GM18519 (cell line): Measurements from ENCODE around the gene SLC25A38.
"Not testable (repeated sequence)": the region's sequence is repeated elsewhere in the genome, so short reads cannot be mapped to it uniquely, and the experiment has no call there.

Experiments used
- ATAC-seq: cut with Tn5 transposase; IDR thresholded peaks from one replicate; pipeline ENCODE4 v1.9.1; 2021; ENCODE audit warnings: mild to moderate bottlenecking, moderate library complexity; ENCODE audit not compliant: unreplicated experiment, low FRiP score

Gene SLC25A38

DNA sequence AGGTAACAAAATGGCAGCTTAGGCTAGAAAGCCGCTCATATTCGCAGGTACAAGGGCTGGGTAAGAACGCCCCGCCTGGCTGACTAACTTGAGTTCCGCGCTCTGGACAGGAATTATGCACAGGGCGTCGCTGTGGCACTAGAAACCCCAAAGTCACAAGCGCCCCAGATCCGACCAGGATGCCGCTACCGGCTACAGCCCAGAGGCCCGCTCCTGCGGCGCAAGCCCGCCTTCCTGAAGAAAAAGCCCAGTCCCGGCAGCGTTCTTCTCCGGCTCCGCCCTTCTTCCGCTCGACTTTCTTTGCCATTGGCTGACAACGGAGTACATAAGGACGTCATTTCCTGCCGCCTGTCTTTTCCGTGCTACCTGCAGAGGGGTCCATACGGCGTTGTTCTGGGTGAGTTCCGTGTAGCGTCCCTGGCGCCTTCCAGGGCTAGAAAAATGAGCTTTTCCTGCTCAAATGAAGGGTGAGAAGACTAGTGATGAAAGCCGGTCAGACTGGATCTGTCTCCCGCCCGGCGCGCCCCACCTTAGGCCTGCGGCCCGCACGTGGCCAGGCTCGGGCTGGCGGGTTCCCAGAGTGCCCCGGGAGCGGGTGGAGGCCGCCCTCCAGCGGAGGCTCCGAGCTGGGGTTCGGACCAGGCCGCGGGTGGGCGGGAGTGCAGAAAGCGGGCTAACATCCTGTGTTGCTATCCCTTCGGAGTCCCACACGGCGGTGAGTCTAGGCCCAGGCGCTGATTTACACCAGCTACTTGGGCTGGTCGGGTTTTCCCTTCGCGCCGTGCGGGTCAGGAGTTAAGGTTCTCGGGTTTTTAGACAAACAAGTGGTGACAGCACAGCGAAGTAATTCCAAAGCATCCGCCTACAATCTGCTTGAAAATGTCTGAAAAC is 23.4 kb downstream of the SLC25A38 start, which contains the start of gene RPSA:
Gene RPSA, plus strand, starts transcription at position 353 of the 891 bp plus-strand sequence. CDS start 934 bp downstream, outside the sequence.
- ATAC-seq: peak; percentile 91

- ATAC-seq: no peak
Measured at GRCh38 chr3:39407259-39407629, 24.1 kb downstream of the SLC25A38 start.

- ATAC-seq: no peak
Measured at GRCh38 chr3:39407773-39408492, 24.8 kb downstream of the SLC25A38 start.

- ATAC-seq: no peak
Measured at GRCh38 chr3:39408493-39409372, 25.6 kb downstream of the SLC25A38 start.

- ATAC-seq: no peak
Measured at GRCh38 chr3:39409514-39410136, 26.5 kb downstream of the SLC25A38 start.

GRCh38 chr3:39410893-39411292 is 27.7 kb downstream of the SLC25A38 start:
- no peak for ATAC-seq

DNA sequence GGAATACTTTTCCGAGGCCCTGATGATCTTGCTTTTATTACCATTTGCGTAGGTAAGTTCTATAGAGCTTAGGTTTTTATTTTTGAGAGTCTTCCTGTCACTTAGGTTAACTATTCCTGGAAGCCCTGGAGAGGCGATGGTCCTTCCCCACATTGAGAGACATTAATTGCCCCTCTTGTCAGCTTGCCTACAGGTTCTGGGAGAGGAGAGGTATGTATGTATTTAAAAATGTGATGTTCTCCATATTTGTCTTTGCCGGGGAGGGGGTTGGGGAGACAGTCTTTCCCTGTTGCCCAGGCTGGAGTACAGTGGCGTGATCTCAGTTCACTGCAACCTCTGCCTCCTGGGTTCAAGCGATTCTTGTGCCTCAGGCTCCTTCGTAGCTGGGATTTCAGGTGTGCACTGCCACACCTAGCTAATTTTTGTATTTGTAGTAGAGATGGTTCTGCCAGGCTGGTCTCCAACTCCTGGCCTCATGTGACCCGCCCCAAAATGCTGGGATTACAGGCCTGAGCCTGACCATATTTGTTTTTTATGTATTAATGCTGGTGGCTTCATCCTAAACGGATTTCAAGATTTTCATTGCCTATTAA is 29.6 kb downstream of the SLC25A38 start:
- ATAC-seq: no peak

GRCh38 chr3:39413691-39414420 is 30.7 kb downstream of the SLC25A38 start:
- ATAC-seq: no peak

DNA sequence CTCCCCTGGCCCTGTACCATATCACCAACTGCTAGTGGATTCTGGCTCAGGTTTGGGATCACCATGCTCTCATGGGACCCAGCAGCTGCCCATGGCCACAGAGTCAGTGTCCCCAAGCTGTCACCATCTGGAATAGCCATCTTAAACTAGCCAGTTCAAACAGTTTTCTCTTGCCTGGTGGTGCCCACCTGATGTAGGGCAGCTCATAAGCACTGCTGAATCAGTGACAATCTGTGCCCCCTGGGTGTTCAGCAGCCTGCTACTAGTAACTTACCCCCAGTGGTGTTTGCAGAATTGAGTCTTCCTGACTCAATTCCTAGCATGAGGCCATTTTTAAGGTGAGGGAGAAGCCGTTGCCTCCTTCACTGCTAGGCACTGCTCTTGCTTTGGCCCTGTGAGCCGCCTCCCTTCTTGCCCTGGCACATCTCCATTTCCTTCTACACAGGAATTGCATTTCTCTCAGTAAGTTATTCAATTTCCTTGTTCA is 31.3 kb downstream of the SLC25A38 start:
- ATAC-seq: no peak

DNA sequence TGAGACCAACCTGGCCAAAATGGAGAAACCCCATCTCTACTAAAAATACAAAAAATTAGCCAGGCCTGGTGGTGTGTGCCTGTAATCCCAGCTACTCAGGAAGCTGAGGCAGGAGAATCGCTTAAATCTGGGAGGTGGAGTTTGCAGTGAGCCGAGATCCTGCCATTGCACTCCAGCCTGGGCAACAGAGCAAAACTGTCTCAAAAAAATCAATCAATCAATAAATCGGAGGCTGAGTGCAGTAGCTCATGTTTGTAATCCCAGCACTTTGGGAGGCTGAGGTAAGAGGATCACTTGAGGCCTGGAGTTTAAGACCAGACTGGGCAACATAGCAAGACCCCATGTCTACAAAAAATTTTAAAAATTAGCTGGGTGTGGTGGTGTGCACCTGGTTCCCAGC is 32.1 kb downstream of the SLC25A38 start:
- ATAC-seq: not testable (repeated sequence)

- no peak for ATAC-seq
Measured at GRCh38 chr3:39415983-39416382, 32.8 kb downstream of the SLC25A38 start.

DNA sequence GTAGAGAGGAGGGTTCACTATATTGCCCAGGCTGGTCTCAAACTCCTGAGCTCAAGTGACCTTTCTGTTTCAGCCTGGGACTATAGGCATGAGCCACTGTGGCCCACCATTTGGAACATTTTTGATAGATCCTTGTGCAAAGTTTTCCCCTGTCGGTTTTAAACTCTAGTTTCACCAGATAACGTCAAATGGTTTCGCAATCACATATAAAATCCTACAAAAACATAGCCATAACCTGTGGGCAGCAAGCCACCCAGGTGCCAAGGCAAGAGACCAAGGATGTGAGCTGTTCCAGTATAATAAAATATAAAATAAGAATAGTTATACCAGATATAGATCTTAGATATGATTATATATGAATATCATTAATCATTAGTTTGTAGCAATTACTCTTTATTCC is 33.8 kb downstream of the SLC25A38 start:
- not testable (repeated sequence) for ATAC-seq

DNA sequence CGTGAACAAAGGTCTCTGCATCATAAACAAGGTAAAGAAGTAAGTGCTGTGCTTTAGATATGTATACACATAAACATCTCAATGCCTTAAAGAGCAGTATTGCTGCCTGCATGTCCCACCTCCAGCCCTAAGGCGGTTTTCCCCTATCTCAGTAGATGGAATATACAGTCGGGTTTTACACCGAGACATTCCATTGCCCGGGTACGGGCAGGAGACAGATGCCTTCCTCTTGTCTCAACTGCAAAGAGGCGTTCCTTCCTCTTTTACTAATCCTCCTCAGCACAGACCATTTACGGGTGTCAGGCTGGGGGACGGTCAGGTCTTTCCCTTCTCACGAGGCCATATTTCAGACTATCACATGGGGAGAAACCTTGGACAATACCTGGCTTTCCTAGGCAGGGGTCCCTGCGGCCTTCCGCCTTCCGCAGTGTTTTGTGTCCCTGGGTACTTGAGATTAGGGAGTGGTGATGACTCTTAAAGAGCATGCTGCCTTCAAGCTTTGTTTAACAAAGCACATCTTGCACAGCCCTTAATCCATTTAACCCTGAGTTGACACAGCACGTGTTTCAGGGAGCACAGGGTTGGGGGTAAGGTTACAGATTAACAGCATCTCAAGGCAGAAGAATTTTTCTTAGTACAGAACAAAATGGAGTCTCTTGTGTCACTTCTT is 35.5 kb downstream of the SLC25A38 start:
- not testable (repeated sequence) for ATAC-seq

DNA sequence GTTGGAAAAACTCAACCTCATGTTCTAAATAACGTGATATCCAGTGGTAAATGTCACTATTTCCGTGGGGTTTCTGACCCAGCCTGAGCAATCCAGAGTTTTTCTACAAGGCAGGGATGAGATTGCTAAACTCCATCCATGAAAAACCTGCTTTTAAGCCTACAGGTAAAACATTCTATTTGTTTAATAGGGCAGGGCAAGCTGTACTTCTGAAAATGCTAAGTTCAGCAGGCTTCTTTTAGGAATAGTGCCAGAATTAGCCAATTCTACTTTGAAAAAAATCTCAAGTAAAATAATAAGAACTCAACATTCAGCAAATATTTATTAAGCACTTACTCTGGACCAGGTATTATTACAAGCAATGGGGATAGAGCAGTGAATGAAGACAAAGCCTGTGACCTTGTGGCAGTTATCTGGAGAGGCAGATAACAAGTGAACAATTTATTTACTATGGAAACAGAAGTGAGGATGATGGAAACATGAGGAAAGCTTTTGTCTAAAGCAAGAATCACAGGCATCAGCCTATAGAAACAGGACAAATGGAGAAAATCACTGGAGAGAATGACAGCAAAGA is 36.7 kb downstream of the SLC25A38 start:
- no peak for ATAC-seq

DNA sequence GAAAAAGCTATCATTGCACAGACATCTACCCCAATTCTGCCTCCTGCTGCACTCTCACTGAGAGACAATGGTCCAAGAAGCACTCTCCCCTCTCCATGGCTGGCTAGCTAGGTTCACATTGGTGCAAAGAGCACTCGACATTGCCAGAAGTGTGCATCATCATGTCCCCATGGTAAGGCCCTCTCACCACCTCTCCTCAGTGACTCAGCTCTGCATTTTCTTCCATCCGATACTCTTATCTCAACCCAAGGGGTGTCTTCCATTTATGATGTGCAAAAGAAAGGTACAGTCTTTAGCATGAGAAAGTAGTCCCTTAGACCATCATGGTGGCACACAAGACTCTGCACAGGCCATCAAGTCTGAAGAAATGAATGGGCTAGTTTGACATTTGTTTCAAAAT is 37.4 kb downstream of the SLC25A38 start:
- ATAC-seq: no peak

DNA sequence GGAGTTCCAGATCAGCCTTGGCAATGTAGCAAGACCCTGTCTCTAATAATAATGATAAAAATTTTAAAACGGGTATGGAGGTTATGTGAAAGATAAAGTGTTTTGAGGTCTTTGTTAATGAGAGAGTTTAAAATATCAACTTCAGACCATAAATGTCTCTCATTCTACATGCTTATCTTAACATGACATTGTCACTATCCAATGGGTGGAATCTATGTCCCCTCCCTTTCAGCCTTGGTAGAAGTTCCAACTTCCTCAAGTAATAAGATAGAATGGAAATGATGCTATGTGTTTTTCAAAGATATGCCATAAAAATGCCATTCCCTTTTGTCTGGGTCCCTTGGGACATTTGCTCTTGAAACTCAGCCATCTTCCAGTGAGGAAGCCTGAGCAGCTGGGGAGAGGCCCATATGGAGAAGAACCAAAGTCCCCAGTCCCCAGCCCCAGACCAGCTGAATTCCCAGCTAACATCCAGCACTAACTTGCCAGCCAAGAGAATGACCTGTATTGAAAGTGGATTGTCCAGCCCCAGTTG is 40.3 kb downstream of the SLC25A38 start:
- no peak for ATAC-seq

GRCh38 chr3:39426312-39426711 is 43.1 kb downstream of the SLC25A38 start:
- no peak for ATAC-seq

DNA sequence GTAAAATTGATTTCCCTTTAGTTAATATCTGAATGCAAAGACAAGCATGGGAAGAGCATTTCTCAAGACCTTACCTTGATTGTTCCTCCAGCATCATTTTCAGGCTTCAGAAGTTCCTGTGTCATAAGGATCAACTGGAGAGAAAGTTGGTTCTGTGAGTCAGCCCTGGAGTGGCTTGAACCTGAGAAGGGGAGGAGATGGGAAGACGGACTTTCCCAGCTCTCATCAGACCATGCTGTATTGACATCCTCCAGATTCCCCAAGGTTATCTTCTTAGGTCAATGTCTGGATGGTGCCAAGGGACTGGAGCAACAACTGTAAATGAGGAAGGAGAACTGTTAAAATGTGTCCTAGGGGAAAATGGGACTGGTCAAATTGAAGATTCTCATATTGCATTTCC is 44.3 kb downstream of the SLC25A38 start:
- no peak for ATAC-seq
